EL (cell line): ENCODE data around the gene PDS5B.
"Not testable (repeated sequence)": the region's sequence is repeated elsewhere in the genome, so short reads cannot be mapped to it uniquely, and the experiment has no call there.

Experiments used
- DNase-seq: peaks from one replicate; pipeline ENCODE4 v3.0.0-alpha.2; 2016

The PDS5B gene, protein sequence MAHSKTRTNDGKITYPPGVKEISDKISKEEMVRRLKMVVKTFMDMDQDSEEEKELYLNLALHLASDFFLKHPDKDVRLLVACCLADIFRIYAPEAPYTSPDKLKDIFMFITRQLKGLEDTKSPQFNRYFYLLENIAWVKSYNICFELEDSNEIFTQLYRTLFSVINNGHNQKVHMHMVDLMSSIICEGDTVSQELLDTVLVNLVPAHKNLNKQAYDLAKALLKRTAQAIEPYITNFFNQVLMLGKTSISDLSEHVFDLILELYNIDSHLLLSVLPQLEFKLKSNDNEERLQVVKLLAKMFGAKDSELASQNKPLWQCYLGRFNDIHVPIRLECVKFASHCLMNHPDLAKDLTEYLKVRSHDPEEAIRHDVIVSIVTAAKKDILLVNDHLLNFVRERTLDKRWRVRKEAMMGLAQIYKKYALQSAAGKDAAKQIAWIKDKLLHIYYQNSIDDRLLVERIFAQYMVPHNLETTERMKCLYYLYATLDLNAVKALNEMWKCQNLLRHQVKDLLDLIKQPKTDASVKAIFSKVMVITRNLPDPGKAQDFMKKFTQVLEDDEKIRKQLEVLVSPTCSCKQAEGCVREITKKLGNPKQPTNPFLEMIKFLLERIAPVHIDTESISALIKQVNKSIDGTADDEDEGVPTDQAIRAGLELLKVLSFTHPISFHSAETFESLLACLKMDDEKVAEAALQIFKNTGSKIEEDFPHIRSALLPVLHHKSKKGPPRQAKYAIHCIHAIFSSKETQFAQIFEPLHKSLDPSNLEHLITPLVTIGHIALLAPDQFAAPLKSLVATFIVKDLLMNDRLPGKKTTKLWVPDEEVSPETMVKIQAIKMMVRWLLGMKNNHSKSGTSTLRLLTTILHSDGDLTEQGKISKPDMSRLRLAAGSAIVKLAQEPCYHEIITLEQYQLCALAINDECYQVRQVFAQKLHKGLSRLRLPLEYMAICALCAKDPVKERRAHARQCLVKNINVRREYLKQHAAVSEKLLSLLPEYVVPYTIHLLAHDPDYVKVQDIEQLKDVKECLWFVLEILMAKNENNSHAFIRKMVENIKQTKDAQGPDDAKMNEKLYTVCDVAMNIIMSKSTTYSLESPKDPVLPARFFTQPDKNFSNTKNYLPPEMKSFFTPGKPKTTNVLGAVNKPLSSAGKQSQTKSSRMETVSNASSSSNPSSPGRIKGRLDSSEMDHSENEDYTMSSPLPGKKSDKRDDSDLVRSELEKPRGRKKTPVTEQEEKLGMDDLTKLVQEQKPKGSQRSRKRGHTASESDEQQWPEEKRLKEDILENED (N-terminal part only)

DNA sequence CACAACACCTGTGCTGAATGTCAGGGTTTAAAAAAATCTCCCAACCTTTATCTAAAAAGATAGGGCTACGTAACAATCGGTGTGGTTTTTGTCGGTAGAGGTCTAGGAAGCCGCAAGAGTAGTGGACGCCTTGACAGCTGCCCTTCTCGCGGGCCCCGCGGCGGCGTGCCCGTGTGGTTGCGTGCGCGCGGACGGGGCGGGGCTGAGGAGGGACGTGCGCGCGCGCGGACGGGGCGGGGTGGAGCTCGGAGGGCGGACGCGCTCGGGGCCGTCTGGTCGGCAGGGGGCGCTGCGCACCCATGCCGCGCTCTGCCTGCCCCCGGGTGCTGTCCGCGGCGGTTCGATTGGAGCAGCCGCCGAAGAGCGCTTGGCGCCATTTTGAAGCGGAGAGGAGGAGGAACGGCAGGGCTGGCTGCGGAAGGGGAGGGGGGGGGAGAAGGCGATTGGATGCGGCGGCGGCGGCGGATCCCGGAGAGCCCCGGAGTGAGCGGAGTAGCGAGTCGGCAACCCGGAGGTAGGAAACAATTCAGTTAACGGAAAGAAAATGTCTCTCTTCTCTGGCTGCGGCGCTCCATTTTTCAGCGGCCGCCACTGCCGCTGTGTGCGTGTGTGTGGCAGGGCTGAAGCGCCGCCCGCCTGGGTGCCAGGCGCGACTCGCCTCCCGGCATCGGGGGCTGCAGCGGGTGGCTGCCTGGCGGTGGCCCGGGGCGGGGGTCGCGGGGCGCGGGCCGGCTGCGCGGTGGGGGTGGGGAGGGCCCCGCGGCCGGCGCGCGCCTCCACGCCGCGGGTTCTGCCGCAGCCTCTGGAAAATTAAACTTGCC, at the start of gene PDS5B:
PDS5B (plus strand) TSS at position 373 of the 821 bp plus-strand sequence. CDS start 62,321 bp downstream, outside the sequence.
- peak; percentile 94 for DNase-seq

DNA sequence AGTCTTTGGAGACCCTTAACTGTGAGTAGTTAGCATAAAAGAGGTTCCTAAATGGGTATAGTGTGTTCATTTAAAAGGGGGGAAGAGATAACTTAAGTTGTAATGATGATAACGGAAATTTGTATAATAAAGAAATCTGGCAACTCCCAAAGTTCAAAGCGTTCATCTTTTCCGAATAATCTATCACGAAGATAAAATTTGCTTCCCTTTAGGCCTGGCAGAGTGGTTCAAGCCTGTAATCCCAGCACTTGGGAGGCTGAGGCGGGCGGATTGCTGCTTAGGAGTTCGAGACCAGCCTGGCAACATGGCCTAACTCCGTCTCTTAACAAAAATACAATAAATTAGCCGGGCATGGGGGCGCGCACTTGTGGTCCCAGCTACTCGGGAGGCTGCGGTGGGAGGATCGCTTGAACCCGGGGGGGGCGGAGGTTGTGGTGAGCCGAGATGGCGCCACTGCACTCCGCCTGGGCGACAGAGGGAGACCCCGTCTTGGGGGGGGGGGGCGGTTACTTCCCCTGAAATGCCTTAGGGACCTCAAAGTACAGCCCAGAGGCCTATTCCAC, 48.6 kb upstream of the PDS5B start:
- peak; percentile 22 for DNase-seq

DNA sequence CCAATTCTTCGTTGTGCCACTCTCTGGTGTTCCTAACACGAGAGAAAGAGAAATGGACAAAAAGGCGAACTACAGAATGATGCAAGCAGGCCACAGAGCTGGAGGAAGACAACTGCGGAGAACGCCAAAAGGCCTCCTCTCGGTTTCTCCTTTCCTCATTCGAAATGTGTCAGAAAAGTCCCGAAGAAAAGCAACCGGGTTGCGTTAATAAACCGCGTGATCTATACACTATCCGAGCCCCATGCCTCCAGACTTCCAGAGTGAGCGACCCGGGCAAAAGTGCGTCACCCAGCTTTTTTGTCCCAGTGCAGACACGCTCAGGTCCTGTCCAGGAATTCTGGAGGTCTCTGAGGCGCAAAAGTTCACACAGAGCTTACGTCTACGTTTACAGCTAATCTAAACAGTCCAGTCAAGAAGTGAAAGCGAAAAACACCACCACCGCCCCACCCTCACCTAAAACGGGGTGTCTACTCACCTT, 48.1 kb upstream of the PDS5B start:
- DNase-seq = peak; percentile 52

DNA sequence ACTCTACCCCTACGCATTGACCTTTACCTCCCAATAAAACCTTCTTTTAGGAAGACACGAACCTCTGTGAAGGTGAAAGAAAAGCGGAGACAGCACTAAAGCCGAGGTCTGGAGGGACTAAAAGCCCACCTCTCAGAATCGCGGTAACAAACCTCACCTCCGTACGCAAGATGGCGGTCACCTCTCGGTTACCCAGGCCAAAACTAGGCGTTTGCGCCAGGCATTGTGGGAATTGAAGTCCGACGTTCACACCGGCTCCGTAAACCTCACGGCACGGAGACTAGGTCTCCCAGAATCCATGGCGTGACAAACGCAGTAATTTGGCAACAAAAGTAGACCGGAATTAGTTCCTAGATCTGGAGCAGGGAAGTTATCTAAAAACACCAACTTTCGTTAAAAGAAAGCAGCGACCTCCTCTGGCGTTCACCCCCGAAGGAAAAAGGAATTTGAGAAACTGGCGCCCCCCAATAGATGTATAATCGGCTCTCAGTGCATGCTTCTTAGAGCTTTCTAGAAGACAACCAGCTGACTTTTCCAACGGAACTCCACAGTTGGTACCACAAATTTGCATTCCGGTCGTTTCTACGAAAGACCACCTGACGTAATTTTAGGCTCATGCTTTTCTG, 47.5 kb upstream of the PDS5B start, which contains the start of gene N4BP2L2:
N4BP2L2 (minus strand) TSS at position 175 of the 626 bp plus-strand sequence. CDS start 1,768 bp downstream, outside the sequence.
- DNase-seq = peak; percentile 97

DNA sequence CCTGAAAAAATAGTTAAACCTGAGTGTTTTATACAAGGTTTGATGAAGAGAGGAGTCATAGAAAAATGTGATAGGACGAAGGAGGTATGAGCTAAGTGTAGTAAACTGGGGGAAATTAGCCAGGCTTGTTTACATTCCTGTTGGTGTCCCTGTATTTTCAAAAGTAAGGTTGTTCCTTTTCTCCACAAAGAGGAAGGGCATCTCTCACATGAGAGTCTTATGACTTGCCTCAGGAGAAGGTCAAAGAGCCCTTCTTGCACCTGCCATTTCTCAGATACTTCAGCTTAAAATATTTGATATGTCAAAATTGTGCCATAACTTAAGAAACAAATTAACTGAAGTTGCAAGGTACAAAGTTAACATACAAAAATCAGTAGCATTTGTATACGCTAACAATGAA, 44.0 kb upstream of the PDS5B start:
- DNase-seq = no peak

DNA sequence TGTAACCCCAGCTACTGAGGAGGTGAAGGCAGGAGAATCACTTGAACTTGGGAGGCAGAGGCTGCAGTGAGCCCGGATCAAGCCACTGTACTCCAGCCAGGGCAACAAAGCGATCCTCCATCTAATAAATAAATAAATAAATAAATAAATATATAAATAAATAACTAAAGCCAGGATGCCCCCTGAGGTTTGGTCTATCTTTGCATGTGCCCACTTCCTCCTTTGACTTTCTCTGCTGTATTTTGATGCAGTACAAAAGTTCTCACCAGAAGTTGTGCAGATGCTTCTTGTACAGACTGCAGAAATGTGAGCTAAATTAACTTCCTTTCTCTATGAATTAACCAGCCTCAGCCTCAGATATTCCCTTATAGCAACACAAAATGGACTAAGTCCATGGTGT, 41.2 kb upstream of the PDS5B start:
- DNase-seq = no peak

DNA sequence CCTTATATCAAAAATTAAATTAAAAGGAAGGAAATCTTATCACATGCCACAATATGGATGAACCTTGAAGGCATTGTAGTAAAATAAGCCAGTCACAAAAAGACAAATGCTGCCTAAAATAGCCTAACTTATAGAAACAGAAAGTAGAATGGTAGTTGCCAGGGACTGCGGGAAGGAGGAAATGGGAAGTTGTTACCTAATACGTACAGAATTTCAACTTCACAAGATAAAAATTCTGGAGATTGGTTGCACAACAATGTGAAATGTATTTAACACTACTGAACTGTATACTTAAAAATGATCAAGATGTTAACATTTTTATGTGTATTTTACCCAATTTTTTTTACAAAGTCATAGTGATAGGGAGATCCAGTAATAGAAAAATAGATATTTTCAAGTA, 37.4 kb upstream of the PDS5B start:
- DNase-seq = peak; percentile 16

DNA sequence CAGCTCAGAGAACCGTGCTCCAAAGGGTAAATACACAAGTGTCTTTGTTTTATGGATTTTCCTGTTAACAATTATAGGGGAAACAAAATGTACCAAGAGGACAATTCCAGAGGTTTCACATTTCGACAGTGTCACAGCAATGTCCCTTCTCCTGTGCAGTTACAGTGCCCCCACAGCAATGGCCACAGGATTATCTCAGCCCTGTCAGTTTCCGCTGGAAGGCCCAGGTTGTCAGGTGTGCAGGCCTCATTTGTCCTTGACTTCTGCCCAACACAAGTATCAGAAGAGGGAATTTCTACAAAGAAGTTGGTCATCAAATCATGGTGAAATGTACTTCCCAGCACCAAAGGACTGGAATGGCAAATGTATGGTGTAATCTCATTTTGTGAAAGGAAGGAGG, 36.5 kb upstream of the PDS5B start:
- DNase-seq = no peak

DNA sequence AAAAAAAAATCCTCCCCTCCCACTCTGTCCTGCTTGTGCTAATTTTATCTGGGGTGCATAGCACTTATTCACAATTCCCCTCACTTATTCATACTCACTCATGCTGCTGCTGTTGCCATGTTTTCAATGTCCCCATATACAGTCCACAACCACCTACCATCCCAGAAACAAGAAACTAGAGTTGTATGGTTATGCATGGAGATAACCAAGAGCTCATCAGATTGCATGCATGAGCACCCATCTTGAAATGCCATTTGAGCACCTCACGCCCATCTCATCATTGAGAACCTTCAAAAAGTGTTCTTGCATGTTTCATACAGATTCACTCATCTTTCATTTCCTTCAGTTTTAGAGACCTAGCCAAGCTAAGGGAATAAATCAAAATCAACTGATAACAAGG, 32.5 kb upstream of the PDS5B start:
- no peak for DNase-seq

DNA sequence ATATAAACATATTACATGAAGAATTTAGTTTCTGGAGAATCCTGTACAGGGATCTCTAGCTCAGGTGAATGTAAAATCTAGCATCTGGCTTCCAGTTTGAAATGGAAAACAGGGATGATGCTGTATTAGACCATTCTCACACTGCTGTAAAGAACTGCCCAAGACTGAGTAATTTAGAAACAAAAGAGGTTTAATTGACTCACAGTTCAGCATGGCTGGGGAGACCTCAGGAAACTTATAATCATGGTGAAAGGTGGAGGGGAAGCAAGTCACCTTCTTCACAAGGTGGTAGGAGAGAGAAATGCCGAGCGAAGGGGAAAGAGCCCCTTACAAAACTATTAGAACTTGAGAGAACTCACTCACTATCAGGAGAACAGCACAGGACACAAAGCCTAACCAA, 30.6 kb upstream of the PDS5B start:
- no peak for DNase-seq

DNA sequence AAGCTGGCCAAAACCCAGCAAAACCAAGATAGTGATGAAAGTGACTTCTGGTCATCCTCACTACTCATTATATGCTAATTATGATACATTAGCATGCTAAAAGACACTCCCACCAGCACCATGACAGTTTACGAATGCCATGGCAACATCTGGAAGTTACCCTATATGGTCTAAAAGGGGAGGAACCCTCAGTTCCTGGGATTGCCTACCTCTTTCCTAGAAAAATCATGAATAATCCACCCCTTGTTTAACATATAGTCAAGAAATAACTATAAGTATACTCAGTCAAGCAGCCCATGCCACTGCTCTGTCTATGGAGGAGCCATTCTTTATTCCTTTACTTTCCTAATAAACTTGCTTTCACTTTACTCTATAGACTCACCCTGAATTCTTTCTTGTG, 25.4 kb upstream of the PDS5B start:
- DNase-seq = not testable (repeated sequence)

DNA sequence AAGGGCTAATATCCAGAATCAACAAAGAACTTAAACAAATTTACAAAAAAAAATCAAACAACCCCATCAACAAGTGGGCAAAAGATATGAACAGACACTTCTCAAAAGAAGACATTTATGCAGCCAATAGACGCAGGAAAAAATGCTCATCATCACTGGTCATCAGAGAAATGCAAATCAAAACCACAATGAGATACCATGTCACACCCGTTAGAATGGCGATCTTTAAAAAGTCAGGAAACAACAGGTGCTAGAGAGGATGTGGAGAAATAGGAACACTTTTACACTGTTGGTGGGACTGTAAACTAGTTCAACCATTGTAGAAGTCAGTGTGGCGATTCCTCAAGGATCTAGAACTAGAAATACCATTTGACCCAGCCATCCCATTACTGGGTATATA, 10.6 kb upstream of the PDS5B start:
- not testable (repeated sequence) for DNase-seq

DNA sequence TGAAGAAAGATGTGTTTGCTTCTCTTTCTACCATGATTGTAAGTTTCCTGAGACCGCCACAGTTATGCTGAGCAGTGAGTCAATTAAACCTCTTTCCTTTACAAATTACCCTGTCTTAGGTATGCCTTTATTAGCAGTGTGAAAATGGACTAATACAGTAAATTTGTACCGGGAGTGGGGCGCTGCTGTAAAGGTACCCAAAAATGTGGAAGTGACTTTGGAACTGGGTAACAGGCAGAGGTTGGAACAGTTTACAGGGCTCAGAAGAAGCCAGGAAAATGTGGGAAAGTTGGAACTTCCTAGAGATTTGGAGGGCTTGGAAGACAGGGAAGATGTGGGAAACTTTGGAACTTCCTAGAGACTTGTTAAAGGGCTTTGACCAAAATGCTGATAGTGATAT, 9.2 kb upstream of the PDS5B start:
- no peak for DNase-seq

DNA sequence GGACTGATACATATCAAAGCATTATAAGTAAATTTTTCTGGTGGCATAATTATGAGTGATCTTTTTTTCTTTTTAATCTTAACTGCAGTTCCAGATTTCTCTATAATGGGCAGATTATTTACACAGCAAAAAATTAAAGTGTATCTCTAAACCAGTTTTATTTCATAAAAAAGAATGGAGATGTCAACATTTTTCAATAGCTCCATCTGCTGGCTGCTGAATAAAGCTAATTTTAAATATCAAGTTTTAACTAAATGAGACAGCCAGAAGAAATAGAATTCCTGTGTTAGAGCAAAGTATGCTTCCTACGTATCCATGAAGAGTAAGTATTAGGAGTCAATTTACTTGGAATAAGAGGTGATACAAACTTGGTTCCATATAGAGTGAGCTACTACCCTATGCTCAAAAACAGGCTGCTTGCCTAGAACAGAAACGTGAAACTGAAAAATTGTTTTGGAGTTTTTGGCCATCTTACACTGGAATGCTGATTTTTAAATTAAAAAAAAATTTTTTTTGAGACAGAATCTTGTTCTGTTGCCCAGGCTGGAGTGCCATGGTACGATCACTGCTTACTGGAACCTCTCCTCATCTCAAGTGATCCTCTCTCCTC, 5.0 kb upstream of the PDS5B start:
- peak; percentile 30 for DNase-seq

DNA sequence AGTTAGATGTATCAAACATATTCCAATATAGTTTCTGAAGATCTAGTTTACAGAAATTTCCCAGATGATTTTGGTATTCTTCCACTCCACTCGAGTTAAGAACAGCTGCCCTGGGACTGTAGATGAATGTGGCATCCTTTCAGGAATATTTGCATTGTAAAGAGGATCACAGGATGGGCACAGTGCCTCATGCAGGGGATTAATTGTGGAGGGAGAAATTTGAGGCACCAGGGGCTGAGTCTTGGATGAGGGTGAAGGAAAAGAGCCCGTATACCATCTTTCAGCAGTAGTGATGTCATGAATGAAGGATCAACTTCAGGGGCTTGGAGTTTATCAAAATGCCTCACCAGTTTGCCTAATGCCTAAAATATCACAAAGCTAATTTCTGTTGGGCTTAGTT, 4.0 kb upstream of the PDS5B start:
- DNase-seq = no peak

DNA sequence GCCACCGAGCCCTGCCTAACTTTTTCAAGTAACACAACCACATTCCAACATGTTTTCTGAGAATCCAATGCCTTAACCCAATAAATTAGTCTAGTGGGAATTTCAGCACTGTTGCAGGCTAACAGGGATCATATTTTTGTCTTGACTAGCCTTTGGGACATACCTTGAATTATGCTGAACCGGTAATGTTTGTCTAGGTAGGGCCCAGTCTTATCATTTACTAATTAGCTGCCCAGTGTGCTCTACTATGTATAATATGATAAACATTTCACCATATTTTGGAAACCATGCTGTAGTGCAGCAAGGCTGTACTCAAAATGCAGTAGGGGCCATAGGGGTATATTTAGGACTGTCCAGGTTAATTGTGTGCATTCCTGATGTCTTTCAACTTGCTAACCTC, 3.3 kb upstream of the PDS5B start:
- DNase-seq = no peak

DNA sequence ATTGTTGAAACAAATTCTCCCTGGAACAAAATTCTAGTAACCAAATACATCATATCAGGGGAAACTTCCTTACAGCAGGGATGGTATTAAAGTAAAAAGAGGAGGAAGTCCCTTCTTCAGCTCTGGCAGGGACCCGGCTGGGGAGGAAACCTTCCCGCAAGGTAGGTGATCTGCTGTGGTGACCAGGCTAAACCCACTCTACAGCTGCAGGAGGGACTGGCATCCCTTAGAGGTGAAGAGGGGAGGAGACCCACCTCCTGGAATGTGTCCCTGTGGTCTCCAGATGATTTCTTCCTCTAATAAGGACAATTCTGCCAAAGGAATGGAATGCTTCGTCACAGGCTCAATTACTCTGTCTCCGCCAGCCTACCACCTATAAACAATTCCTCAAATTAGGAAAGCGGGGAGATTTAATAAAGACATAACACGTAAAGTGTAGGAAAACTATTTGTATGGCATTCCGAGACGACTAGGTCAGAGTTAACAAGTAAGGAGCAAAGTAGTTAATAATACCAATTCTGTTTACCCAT, 637 bp upstream of the PDS5B start:
- no peak for DNase-seq

DNA sequence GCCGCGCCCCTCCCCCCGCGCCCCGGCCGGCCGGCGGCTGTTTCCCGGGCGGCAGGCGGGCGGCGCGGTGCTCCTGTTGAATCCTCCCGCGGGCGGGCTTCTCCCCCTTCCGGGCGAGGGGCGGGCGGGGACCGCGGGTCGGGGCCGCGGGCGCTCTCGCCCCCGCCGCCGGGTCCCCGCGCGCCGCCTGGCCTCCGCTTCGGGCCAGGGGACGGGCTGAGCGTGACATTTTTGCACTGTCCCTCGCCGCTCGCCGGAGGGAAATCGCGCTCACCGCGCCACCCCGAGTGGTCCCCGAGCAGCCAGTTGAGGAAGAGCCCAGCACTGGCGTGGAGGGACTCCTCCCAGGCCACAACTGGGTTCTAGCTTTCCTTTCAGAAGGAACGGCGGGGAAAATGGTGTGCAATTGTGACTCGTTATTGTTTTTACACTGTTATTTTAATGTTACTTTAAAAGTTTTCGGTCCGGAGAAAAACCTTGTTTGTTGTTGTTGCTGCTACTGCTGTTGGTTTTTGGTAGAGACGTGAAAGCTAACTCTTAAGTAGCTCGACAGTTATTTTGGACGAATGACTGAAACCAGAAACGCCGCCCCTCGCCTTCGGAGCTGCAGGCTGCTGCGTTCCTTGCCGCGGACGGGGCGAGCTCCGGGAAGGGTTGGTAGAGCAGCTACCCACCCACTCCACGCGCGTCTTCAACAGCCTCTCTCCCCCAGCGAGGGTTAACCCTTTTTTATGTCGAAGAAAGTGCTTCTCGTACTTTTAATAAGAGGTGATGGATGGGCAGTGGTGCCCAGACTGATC, 959 bp downstream of the PDS5B start:
- peak; percentile 61 for DNase-seq

DNA sequence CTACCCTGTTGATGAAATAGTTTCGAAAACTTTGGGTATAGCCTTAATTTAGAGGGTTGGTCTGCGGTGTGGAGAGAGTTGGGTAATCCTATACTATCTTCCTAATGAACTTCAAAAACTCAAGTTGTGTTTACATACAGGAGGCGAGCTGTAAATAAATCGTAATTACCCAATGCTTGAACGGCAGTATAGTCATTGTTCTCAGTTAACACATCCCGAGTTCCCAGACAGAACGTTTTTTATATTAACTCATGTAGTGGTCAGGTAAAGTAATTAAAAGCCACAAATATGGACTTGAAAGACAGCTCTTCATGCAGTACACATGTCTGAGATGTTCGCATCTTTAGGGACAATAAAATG, 1.5 kb downstream of the PDS5B start:
- peak; percentile 15 for DNase-seq

DNA sequence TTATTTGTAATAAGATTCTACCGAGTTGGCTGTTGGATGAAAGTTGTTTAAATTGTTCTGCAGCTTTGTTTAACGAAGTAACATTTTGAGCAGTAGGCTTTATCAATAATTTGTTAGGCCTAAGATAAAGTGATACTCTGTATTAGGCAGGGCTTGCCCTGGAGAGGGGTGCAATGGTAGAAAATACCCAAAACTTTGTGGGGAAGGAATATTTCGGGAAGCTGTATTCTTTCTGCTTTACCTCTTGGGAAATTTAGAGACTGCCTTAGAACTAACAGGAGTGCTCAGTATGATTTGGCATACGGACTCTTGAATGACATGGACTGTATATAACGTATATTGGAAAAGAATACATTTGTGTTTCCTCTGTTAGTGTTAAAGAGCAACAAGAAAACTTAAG, 2.5 kb downstream of the PDS5B start:
- DNase-seq = no peak
